ENCODE results near the gene PRICKLE1.

DNA sequence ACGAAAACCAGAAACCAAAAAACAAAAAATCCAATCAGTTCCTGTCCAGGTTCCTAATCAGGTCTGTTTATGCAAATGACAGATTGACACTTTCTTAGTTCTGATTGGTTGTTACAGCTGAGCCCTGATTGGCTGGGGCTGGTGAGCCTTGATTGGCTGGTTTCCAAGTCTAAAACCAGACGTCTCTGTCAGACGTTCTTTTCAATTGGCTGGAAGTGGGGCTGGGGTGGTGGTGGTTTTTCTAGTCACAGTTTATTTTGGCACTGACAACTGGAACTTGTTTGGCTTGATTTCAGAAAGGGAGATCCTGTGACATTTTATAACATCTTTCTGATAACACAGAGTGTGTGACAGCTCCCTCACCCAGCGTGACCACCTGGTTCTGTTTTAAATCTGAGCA, 36.1 kb upstream of the PRICKLE1 start:
- TF ChIP-seq, protein P1, sequence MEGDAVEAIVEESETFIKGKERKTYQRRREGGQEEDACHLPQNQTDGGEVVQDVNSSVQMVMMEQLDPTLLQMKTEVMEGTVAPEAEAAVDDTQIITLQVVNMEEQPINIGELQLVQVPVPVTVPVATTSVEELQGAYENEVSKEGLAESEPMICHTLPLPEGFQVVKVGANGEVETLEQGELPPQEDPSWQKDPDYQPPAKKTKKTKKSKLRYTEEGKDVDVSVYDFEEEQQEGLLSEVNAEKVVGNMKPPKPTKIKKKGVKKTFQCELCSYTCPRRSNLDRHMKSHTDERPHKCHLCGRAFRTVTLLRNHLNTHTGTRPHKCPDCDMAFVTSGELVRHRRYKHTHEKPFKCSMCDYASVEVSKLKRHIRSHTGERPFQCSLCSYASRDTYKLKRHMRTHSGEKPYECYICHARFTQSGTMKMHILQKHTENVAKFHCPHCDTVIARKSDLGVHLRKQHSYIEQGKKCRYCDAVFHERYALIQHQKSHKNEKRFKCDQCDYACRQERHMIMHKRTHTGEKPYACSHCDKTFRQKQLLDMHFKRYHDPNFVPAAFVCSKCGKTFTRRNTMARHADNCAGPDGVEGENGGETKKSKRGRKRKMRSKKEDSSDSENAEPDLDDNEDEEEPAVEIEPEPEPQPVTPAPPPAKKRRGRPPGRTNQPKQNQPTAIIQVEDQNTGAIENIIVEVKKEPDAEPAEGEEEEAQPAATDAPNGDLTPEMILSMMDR (conservative IDR thresholded peaks at IDR 0.05; ENCODE audit: low read length) = no peak
- no peak for TF ChIP-seq EZH2phosphoT487 (IDR thresholded peaks at IDR 0.05; ENCODE audit: borderline replicate concordance, low read depth, low read length)
